K562 (cell line): ENCODE measurements around the gene EFCAB8. TPM values are rescaled to one million over a fixed set of nuclear protein-coding genes. Genes with fewer than 3 reads are reported as not detected.

ENCODE experiments used
- ATAC-seq: fragments of 200-7000 bp; cut with Tn5 transposase; 3 replicates; pipeline ENCODE4 v1.9.1; 2020; ENCODE audit warnings: moderate library complexity
- BruUV-seq: library from RNA; stranded (reverse); fragments of 400-500 nt; replicated peaks from 2 replicates; lab custom pipeline; 2021; lab: Mats Ljungman, UMichigan
- CTCF ChIA-PET: fragments of 300-600 bp; formaldehyde crosslinking; extraction: SDS; loops from one replicate; lab custom pipeline; 2021; ENCODE audit warnings: low intra/inter-chr PET ratio; lab: Yijun Ruan, JAX
- POLR2A ChIA-PET: fragments of 300-600, 350-650 bp; sonication (Branson Sonifier 250); formaldehyde crosslinking; extraction: SDS; loops from one replicate; lab custom pipeline; 2021; ENCODE audit warnings: antibody characterized with exemption, inconsistent platforms; lab: Yijun Ruan, JAX
- DNase-seq, 4 experiments: peaks; one replicate each; pipeline versions ENCODE4 v3.0.0 to v3.0.0-alpha.2; 2011 to 2018; ENCODE audit warnings: low spot score in 3 of 4, mixed read lengths in 3 of 4; ENCODE audit errors: extremely low read depth in 1 of 4
- FAIRE-seq: peaks from 2 replicates; lab custom pipeline; 2011; peaks lifted over from hg19 to GRCh38; lab: Jason Lieb, UNC
- H2AFZ ChIP-seq: 2 replicates; pipeline ENCODE4 v1.6.0; 2011; ENCODE audit warnings: low read depth, low read length, control low read depth, inconsistent platforms
- H3K27ac ChIP-seq: fragments of 200-600 bp; 3 replicates; pipeline ENCODE4 v1.8.0; 2011; ENCODE audit warnings: low read depth, mild to moderate bottlenecking, control low read depth, inconsistent platforms, low read length, moderate library complexity, mixed read lengths; ENCODE audit errors: extremely low read depth
- H3K27me3 ChIP-seq, 2 experiments: fragments of 300-600 bp in 1 of 2; 2 replicates in 1 of 2; 3 replicates in 1 of 2; pipeline versions ENCODE4 v1.6.0 to v1.8.0; 2011; ENCODE audit warnings: inconsistent platforms in 2 of 2, low read length in 2 of 2, mild to moderate bottlenecking in 1 of 2, mixed read lengths in 1 of 2, moderate library complexity in 1 of 2; ENCODE audit not compliant: control insufficient read depth in 2 of 2, insufficient read depth in 2 of 2
- H3K36me3 ChIP-seq: fragments of 300-600 bp; 3 replicates; pipeline ENCODE4 v1.8.0; 2011; ENCODE audit warnings: mild to moderate bottlenecking, low read length, inconsistent platforms; ENCODE audit not compliant: control insufficient read depth, insufficient read depth
- H3K4me1 ChIP-seq, 2 experiments: fragments of 200-600 bp in 1 of 2; replicated peaks in 1 of 2; 2 replicates in 1 of 2; 3 replicates in 1 of 2; pipeline versions ENCODE4 v1.5.1 to v1.8.0; 2011; ENCODE audit warnings: inconsistent platforms in 2 of 2, low read length in 2 of 2, mild to moderate bottlenecking in 1 of 2, mixed read lengths in 1 of 2, moderate library complexity in 1 of 2; ENCODE audit not compliant: control insufficient read depth in 2 of 2, insufficient read depth in 2 of 2
- H3K4me2 ChIP-seq: 2 replicates; pipeline ENCODE4 v1.6.1; 2011; ENCODE audit warnings: low read length, control low read depth, inconsistent platforms, mixed read lengths; ENCODE audit not compliant: insufficient read depth
- H3K4me3 ChIP-seq: fragments of 200-600 bp; sonication (generic), shearing (Covaris generic); 2 replicates; pipeline ENCODE4 v1.5.1; 2016; ENCODE audit warnings: control low read depth, inconsistent platforms
- H3K79me2 ChIP-seq: fragments of 200-600 bp; 3 replicates; pipeline ENCODE4 v1.8.0; 2011; ENCODE audit warnings: low read length, inconsistent platforms; ENCODE audit not compliant: control insufficient read depth, insufficient read depth
- H3K9ac ChIP-seq, 2 experiments: 2 replicates each; pipeline versions ENCODE4 v1.6.0 to v1.6.1; 2011; ENCODE audit warnings: low read depth in 2 of 2, low read length in 2 of 2, control low read depth in 1 of 2, inconsistent platforms in 1 of 2, mild to moderate bottlenecking in 1 of 2, mixed read lengths in 1 of 2; ENCODE audit not compliant: insufficient read depth in 1 of 2
- H3K9me1 ChIP-seq: one replicate; pipeline ENCODE4 v1.6.0; 2011; ENCODE audit warnings: inconsistent platforms, mild to moderate bottlenecking, low read length, moderate library complexity; ENCODE audit not compliant: control insufficient read depth, insufficient read depth
- H3K9me3 ChIP-seq: replicated peaks from 2 replicates; pipeline ENCODE4 v1.5.1; 2011; ENCODE audit warnings: low read depth, low read length, inconsistent platforms; ENCODE audit not compliant: control insufficient read depth, insufficient read depth
- H4K20me1 ChIP-seq: replicated peaks from 2 replicates; pipeline ENCODE4 v1.6.1; 2011; ENCODE audit warnings: low read length, inconsistent platforms, mixed read lengths; ENCODE audit not compliant: control insufficient read depth, insufficient read depth
- ADNP ChIP-seq: fragments of 200-800 bp; sonication (Bioruptor generic); IDR thresholded peaks from 2 replicates; pipeline ENCODE4 v1.6.1; 2016; ENCODE audit warnings: missing genetic modification characterization, missing compliant biosample characterization
- BCOR ChIP-seq: fragments of 450-650 bp; IDR thresholded peaks from 2 replicates; pipeline ENCODE4 v1.6.1; 2016
- ESRRB ChIP-seq: fragments of 250-450 bp; sonication (Bioruptor Pico); IDR thresholded peaks from 2 replicates; pipeline ENCODE4 v1.5.0; 2020; ENCODE audit warnings: mild to moderate bottlenecking, moderate library complexity, borderline replicate concordance
- HNRNPL ChIP-seq: fragments of 200-400 bp; formaldehyde crosslinking; IDR thresholded peaks from 2 replicates; pipeline ENCODE4 v1.6.1; 2017; ENCODE audit warnings: low read depth, mild to moderate bottlenecking, low read length
- KDM5B ChIP-seq: fragments of 200-600 bp; sonication (generic); IDR thresholded peaks from 2 replicates; pipeline ENCODE4 v1.6.1; 2012; ENCODE audit warnings: low read depth, mild to moderate bottlenecking, moderate library complexity, low read length, control low read depth, inconsistent platforms; ENCODE audit not compliant: insufficient replicate concordance
- MECOM ChIP-seq: fragments of 250-450 bp; sonication (Bioruptor Pico); IDR thresholded peaks from 2 replicates; pipeline ENCODE4 v1.8.0; 2022; ENCODE audit warnings: inconsistent platforms
- ZNF263 ChIP-seq: sonication (generic); formaldehyde crosslinking; IDR thresholded peaks from 2 replicates; pipeline ENCODE4 v1.8.0; 2022; ENCODE audit warnings: mild to moderate bottlenecking, missing genetic modification reagents, borderline replicate concordance
- ZNF518B ChIP-seq: fragments of 250-450 bp; sonication (Bioruptor Pico); IDR thresholded peaks from 2 replicates; pipeline ENCODE4 v1.5.0; 2021; ENCODE audit warnings: mild to moderate bottlenecking, moderate library complexity
- WGBS: fragments of 100-300 bp; shearing (Covaris generic); methylation state at CpG from one replicate; pipeline ENCODE4 v1.1.6; 2016; ENCODE audit warnings: low coverage, mixed read lengths; ENCODE audit not compliant: insufficient coverage; ENCODE audit errors: missing lambda C conversion rate; 5-methylcytosine and 5-hydroxymethylcytosine counted together
- in situ Hi-C: fragments of 300-500 bp; cut with MboI; formaldehyde crosslinking; loops from 4 replicates; pipeline ENCODE4 v1.15.0; 2018; ENCODE audit warnings: inconsistent platforms, mixed read lengths
- intact Hi-C: fragments of 100-400 bp; cut with micrococcal nuclease; formaldehyde crosslinking; loops from 2 replicates; pipeline ENCODE4 v1.14.2; 2022
- polyA plus RNA-seq, 8 experiments: library from polyadenylated mRNA; depleted of rRNA in 4 of 8; stranded (reverse) in 5 of 8; unstranded in 3 of 8; fragments of >200 nt; fragmentation: Nextera tagmentation in 2 of 8; fragmentation: Illumina TruSeq in 1 of 8; extraction: Ambion mirVana in 2 of 8; extraction: Trizol in 1 of 8; gene quantifications; 2 replicates each; pipeline versions ENCODE4 v1.2.1 to v1.2.3, GENCODE V29; 2011 to 2014; ENCODE audit warnings: inconsistent platforms in 1 of 8, missing spikeins in 1 of 8
- total RNA-seq, 7 experiments: library from RNA; depleted of rRNA in 6 of 7; stranded (reverse); fragments of >200 nt in 6 of 7; fragmentation: Illumina TruSeq in 2 of 7; extraction: Trizol in 2 of 7; gene quantifications; 2 replicates each; pipeline versions ENCODE4 v1.2.1 to v1.2.3, GENCODE V29; 2011 to 2021; ENCODE audit warnings: low replicate concordance in 1 of 7

EFCAB8 gene
- total and polyA plus RNA-seq, 9 of the 15 experiments (the other 6 are each of a cell fraction or from before 2014, with no cell fraction given): 0.03 to 0.18 (median 0.11) TPM; not detected in 6

DNA sequence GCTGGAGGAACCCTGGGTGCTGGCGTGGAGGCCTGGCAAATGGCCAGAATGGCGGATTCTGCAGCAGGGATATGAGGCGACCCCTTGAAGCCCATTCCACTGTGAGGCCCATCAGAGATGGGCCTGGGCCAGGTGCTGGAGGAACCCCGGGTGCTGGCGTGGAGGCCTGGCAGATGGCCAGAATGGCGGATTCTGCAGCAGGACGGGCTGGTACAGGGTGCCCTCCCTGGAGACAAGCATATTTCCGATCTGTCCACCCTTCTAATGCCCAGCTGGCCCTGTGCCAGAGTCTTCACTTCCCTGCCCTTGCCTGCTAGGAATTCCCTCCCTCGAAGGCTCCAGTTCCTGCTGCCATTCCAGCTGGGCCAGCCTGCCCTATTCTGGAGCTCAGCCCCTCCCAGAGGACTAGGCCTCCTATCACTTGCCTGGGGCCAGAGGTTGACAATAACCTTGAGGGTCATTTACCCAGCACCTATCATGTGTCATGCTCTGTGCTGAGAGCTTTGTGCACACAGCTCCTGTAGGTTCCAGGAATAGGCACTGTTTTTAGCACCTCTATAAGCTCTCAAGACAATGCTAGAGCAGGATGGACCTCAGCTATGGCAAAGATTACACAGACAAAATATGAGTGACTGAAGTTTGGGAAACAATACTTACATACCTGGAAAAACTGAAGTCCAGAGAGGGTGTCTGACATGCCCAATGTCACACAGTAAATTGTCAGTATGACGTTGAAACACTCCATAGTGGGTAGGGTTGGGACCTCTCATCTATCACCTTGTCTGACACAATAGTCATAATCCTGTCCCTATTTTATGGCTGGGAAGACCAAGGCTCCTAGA, 124.1 kb downstream of the EFCAB8 start (continued):
- no peak for TF ChIP-seq ZNF518B (CRISPR knock-in tag)
- no peak for TF ChIP-seq MECOM (CRISPR knock-in tag)
- no peak for TF ChIP-seq ZNF263

DNA sequence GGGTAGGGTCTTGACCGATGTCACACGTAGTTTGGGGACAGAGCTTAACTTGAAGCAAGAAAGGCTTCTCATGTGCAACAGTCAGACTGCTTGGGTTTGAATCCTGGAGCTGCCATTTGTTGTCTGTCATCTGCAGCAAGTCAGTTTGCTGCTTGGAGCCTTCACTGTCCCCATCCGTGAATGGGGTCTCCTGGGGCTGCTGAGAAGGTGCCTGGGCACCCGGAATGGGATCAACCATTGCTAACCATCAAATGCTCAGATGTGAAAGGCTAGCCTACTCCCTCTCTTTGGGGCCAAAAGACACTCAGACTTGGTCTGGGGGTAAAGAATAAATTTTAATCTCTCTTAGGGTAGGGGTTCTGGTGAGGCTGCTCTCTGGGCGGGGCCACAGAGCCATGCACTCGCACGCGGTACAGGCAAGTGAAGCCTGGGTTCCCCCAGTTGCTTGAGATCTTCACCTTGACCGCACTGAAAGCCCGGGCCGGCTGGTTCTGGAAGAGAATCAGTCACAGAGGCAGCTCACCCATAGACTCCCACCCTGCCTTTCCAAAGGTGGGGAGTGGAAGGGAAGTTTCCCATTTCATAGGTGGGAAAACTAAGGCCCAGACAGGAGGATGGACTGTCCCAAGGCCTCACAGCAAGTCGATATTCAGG, 124.9 kb downstream of the EFCAB8 start:
- Histone ChIP-seq H3K27me3 (peaks cover 11 to 48% of the 10 kb centered on the region in 2 experiments; a peak in 4 of 5 replicates), H3K36me3 (no peaks in the 10 kb centered on the region), H3K9ac (no peak overlapping the region), H3K27ac (no peak overlapping the region), H3K4me3 (no peak overlapping the region), H4K20me1 (0 out of 2 replicates have a peak, but pooled peaks cover 11% of the 10 kb centered on the region), H3K4me1 (no peaks in the 10 kb centered on the region; a peak in 1 of 5 replicates), H2AFZ (no peak overlapping the region), H3K9me1 (no peaks in the 10 kb centered on the region), H3K9me3 (no peaks in the 10 kb centered on the region), H3K79me2 (no peaks in the 10 kb centered on the region), H3K4me2 (no peak overlapping the region)
- in situ Hi-C loops (no loop called here), intact Hi-C loops (no loop called here)
- 7% methylated on average over 11 of the region's 12 CpGs for WGBS
- BruUV-seq: no TSS peak
- ATAC-seq (no peak), FAIRE-seq (no peak), DNase-seq (no peak)
- TF ChIP-seq BCOR (0 out of 2 replicates have a peak, but pooled peaks have one; percentile 1), ADNP (0 out of 2 replicates have a peak, but pooled peaks have one; percentile 7), HNRNPL (no peak), ESRRB (CRISPR knock-in tag) (no peak), KDM5B (no peak)
- ChIA-PET POLR2A (interaction anchor here (0.7 to 0.9 kb wide), 3 partner anchors 9 to 482 kb away, joined by 3 to 5 read pairs (median 4); no protein-coding TSS in a partner anchor), CTCF (no interaction called here)
